Fibroblast of skin of back (primary cell): ENCODE data around the gene LDB2.

Experiments
- DNase-seq: peaks from one replicate; pipeline ENCODE4 v3.0.0-alpha.2; 2013

The LDB2 gene

GRCh38 chr4:16884673-16885460 is 13.6 kb downstream of the LDB2 start:
- DNase-seq, result no peak

GRCh38 chr4:16883806-16884205 is 14.6 kb downstream of the LDB2 start:
- no peak for DNase-seq

- no peak for DNase-seq
These were observed 17.1 kb downstream of the LDB2 start for GRCh38 chr4:16881151-16881884.

- peak; percentile 99 for DNase-seq
These were observed 23.0 kb downstream of the LDB2 start for GRCh38 chr4:16875487-16875886.

- DNase-seq, result no peak
These were observed 28.7 kb downstream of the LDB2 start for GRCh38 chr4:16869594-16870245.

- DNase-seq, result no peak
These were observed 29.8 kb downstream of the LDB2 start for GRCh38 chr4:16868674-16869073.

- no peak for DNase-seq
These were observed 30.6 kb downstream of the LDB2 start for GRCh38 chr4:16867827-16868226.

- DNase-seq, result no peak
These were observed 31.5 kb downstream of the LDB2 start for GRCh38 chr4:16866974-16867373.

GRCh38 chr4:16865897-16866283 is 32.6 kb downstream of the LDB2 start:
- no peak for DNase-seq

GRCh38 chr4:16865209-16865896 is 33.1 kb downstream of the LDB2 start:
- DNase-seq, result no peak

GRCh38 chr4:16864199-16864598 is 34.2 kb downstream of the LDB2 start:
- DNase-seq, result peak; percentile 34

- no peak for DNase-seq
These were observed 35.7 kb downstream of the LDB2 start for GRCh38 chr4:16862697-16863096.

- peak; percentile 96 for DNase-seq
These were observed 37.9 kb downstream of the LDB2 start for GRCh38 chr4:16860516-16860915.

- peak; percentile 23 for DNase-seq
These were observed 39.4 kb downstream of the LDB2 start for GRCh38 chr4:16859031-16859430.

- DNase-seq, result peak; percentile 78
These were observed 40.1 kb downstream of the LDB2 start for GRCh38 chr4:16858275-16858752.

- no peak for DNase-seq
These were observed 41.0 kb downstream of the LDB2 start for GRCh38 chr4:16857425-16857824.

- DNase-seq, result no peak
These were observed 44.8 kb downstream of the LDB2 start for GRCh38 chr4:16853640-16854039.

GRCh38 chr4:16852644-16853043 is 45.8 kb downstream of the LDB2 start:
- no peak for DNase-seq

- DNase-seq, result no peak
These were observed 46.2 kb downstream of the LDB2 start for GRCh38 chr4:16852228-16852627.

- DNase-seq, result no peak
These were observed 51.8 kb downstream of the LDB2 start for GRCh38 chr4:16846540-16847117.

- no peak for DNase-seq
These were observed 53.4 kb downstream of the LDB2 start for GRCh38 chr4:16844816-16845586.
